ENCODE measurements around the gene SGSH. TPM values are rescaled to one million over a fixed set of nuclear protein-coding genes. Genes with fewer than 3 reads are reported as not detected.
"Not testable (repeated sequence)": the region's sequence is repeated elsewhere in the genome, so short reads cannot be mapped to it uniquely, and the experiment has no call there.

The SGSH gene
- total and polyA plus RNA-seq, 5 experiments from 2014 or later = 20.1 to 143 (median 36.5) TPM

GRCh38 chr17:80251966-80252365 lies 31.8 kb upstream of the SGSH start:
- POLR2A ChIA-PET = interaction anchor here (0.7 to 1.3 kb wide), 5 partner anchors 12 to 56 kb away, joined by 3 to 4 read pairs (median 3); no protein-coding TSS in a partner anchor
- no peak for ATAC-seq
- Mint-ChIP-seq H3K4me3 (no peak overlapping the region), H3K4me1 (peaks cover 0 to 29% (median 12%) of the 10 kb centered on the region in 4 donors), H3K36me3 (peaks cover 0 to 6% (median 3%) of the 10 kb centered on the region in 3 donors), H3K9me3 (no peaks in the 10 kb centered on the region), H3K27me3 (no peaks in the 10 kb centered on the region), H3K27ac (peak overlapping the region in 6 of 10 donors; percentile 14 to 72 (median 44))
- DNase-seq = peak in 1 of 10 donors; percentile 13

GRCh38 chr17:80248894-80249710 lies 29.0 kb upstream of the SGSH start:
- H3K36me3 Mint-ChIP-seq = peaks cover 0 to 22% (median 5%) of the 10 kb centered on the region in 3 donors
- H3K27ac Mint-ChIP-seq = no peak overlapping the region
- H3K9me3 Mint-ChIP-seq = no peaks in the 10 kb centered on the region
- POLR2A ChIA-PET = no interaction called here
- DNase-seq (peak in 1 of 10 donors; percentile 50), ATAC-seq (no peak)
- H3K4me3 Mint-ChIP-seq = no peak overlapping the region
- H3K4me1 Mint-ChIP-seq = peaks cover 0 to 13% (median 5%) of the 10 kb centered on the region in 4 donors
- no peaks in the 10 kb centered on the region for H3K27me3 Mint-ChIP-seq

GRCh38 chr17:80248001-80248893 lies 28.1 kb upstream of the SGSH start:
- H3K9me3 Mint-ChIP-seq = no peaks in the 10 kb centered on the region
- no peak overlapping the region for H3K4me3 Mint-ChIP-seq
- H3K4me1 Mint-ChIP-seq = peaks cover 0 to 9% (median 4%) of the 10 kb centered on the region in 4 donors
- H3K27ac Mint-ChIP-seq = no peak overlapping the region
- DNase-seq = peak in 1 of 10 donors; percentile 56
- ATAC-seq = no peak
- H3K36me3 Mint-ChIP-seq = peaks cover 0 to 22% (median 5%) of the 10 kb centered on the region in 3 donors
- POLR2A ChIA-PET = no interaction called here
- no peaks in the 10 kb centered on the region for H3K27me3 Mint-ChIP-seq

GRCh38 chr17:80247561-80247960 lies 27.4 kb upstream of the SGSH start:
- peaks cover 0 to 28% (median 5%) of the 10 kb centered on the region in 3 donors for H3K36me3 Mint-ChIP-seq
- peaks cover 0 to 2% (median 1%) of the 10 kb centered on the region in 4 donors for H3K4me1 Mint-ChIP-seq
- no peak overlapping the region for H3K27ac Mint-ChIP-seq
- H3K9me3 Mint-ChIP-seq = no peaks in the 10 kb centered on the region
- no peaks in the 10 kb centered on the region for H3K27me3 Mint-ChIP-seq
- H3K4me3 Mint-ChIP-seq = no peak overlapping the region
- DNase-seq (peak in 1 of 10 donors; percentile 44), ATAC-seq (no peak)
- POLR2A ChIA-PET = no interaction called here

GRCh38 chr17:80246726-80247125 lies 26.6 kb upstream of the SGSH start:
- peaks cover 0 to under 1% (median 0%) of the 10 kb centered on the region in 4 donors for H3K4me1 Mint-ChIP-seq
- H3K4me3 Mint-ChIP-seq = no peak overlapping the region
- POLR2A ChIA-PET = interaction anchor here (0.7 kb wide), 1 partner anchor 35 kb away, joined by 3 read pairs; no protein-coding TSS in a partner anchor
- DNase-seq (peak in 1 of 10 donors; percentile 19), ATAC-seq (no peak)
- H3K36me3 Mint-ChIP-seq = peaks cover 0 to 34% (median 7%) of the 10 kb centered on the region in 3 donors
- H3K27ac Mint-ChIP-seq = no peak overlapping the region
- H3K9me3 Mint-ChIP-seq = no peaks in the 10 kb centered on the region
- H3K27me3 Mint-ChIP-seq = no peaks in the 10 kb centered on the region

GRCh38 chr17:80246266-80246681 lies 26.1 kb upstream of the SGSH start:
- Mint-ChIP-seq H3K9me3 (no peaks in the 10 kb centered on the region), H3K27me3 (no peaks in the 10 kb centered on the region), H3K36me3 (peaks cover 0 to 37% (median 11%) of the 10 kb centered on the region in 3 donors), H3K4me1 (no peaks in the 10 kb centered on the region), H3K27ac (no peak overlapping the region), H3K4me3 (no peak overlapping the region)
- ATAC-seq (no peak), DNase-seq (peak in 1 of 10 donors; percentile 45)
- POLR2A ChIA-PET = interaction anchor here (0.7 kb wide), 1 partner anchor 35 kb away, joined by 3 read pairs; no protein-coding TSS in a partner anchor

- H3K27ac Mint-ChIP-seq = no peak overlapping the region
- H3K4me1 Mint-ChIP-seq = no peaks in the 10 kb centered on the region
- POLR2A ChIA-PET = no interaction called here
- DNase-seq (peak in 1 of 10 donors; percentile 58), ATAC-seq (no peak)
- no peaks in the 10 kb centered on the region for H3K27me3 Mint-ChIP-seq
- H3K4me3 Mint-ChIP-seq = no peak overlapping the region
- no peaks in the 10 kb centered on the region for H3K9me3 Mint-ChIP-seq
- H3K36me3 Mint-ChIP-seq = peaks cover 0 to 41% (median 13%) of the 10 kb centered on the region in 3 donors
Measured at GRCh38 chr17:80245566-80246265, 25.6 kb upstream of the SGSH start.

- Mint-ChIP-seq H3K36me3 (peaks cover 0 to 43% (median 13%) of the 10 kb centered on the region in 3 donors), H3K9me3 (no peaks in the 10 kb centered on the region), H3K4me1 (no peaks in the 10 kb centered on the region), H3K27ac (no peak overlapping the region), H3K4me3 (no peak overlapping the region), H3K27me3 (no peaks in the 10 kb centered on the region)
- ATAC-seq (no peak), DNase-seq (peak in 1 of 10 donors; percentile 43)
- POLR2A ChIA-PET = interaction anchor here (0.7 kb wide), 1 partner anchor 1227 kb away, joined by 4 read pairs; no protein-coding TSS in a partner anchor
Measured at GRCh38 chr17:80244871-80245509, 24.9 kb upstream of the SGSH start.

GRCh38 chr17:80244448-80244847 lies 24.3 kb upstream of the SGSH start:
- not testable (repeated sequence) for H3K4me1 Mint-ChIP-seq, H3K27ac Mint-ChIP-seq, H3K9me3 Mint-ChIP-seq, ATAC-seq, H3K4me3 Mint-ChIP-seq, H3K27me3 Mint-ChIP-seq
- DNase-seq = peak in 1 of 10 donors; percentile 11
- peaks cover 0 to 43% (median 12%) of the 10 kb centered on the region in 3 donors for H3K36me3 Mint-ChIP-seq
- POLR2A ChIA-PET = interaction anchor here (0.7 kb wide), 1 partner anchor 1227 kb away, joined by 4 read pairs; no protein-coding TSS in a partner anchor

- Mint-ChIP-seq H3K9me3 (no peaks in the 10 kb centered on the region), H3K27me3 (no peaks in the 10 kb centered on the region), H3K36me3 (peaks cover 0 to 49% (median 10%) of the 10 kb centered on the region in 3 donors), H3K4me3 (no peak overlapping the region), H3K27ac (no peak overlapping the region), H3K4me1 (no peaks in the 10 kb centered on the region)
- DNase-seq (peak in 1 of 10 donors; percentile 52), ATAC-seq (no peak)
- POLR2A ChIA-PET = interaction anchor here (0.7 kb wide), 1 partner anchor 1228 kb away, joined by 4 read pairs; no protein-coding TSS in a partner anchor
Measured at GRCh38 chr17:80243526-80244433, 23.6 kb upstream of the SGSH start.

- Mint-ChIP-seq H3K27ac (peak overlapping the region in 1 of 10 donors; percentile 75), H3K9me3 (no peaks in the 10 kb centered on the region), H3K36me3 (peaks cover 4 to 62% (median 18%) of the 10 kb centered on the region in 3 donors), H3K4me3 (no peak overlapping the region), H3K4me1 (peaks cover 0 to 1% (median 0%) of the 10 kb centered on the region in 4 donors), H3K27me3 (no peaks in the 10 kb centered on the region)
- ATAC-seq = no peak
- DNase-seq = no peak
- POLR2A ChIA-PET = no interaction called here
Measured at GRCh38 chr17:80242505-80242904, 22.4 kb upstream of the SGSH start.
